Cardiac muscle cell (in vitro differentiated cells and primary cell): ENCODE data around the gene NR3C1. TPM values are rescaled to one million over a fixed set of nuclear protein-coding genes. Genes with fewer than 3 reads are reported as not detected.
A peak's percentile ranks its signal among the peaks of the same experiment; 100 is the strongest.

Experiments used
- DNase-seq, 2 donors: peaks; one replicate each; pipeline versions ENCODE4 v3.0.0 to v3.0.0-alpha.2; 2010 to 2017; ENCODE audit warnings: low read depth in 1 of 2, low spot score in 1 of 2
- H3K27ac ChIP-seq: fragments of 200-600 bp; sonication (generic); 2 replicates; pipeline ENCODE4 v1.5.1; 2016
- H3K27me3 ChIP-seq: fragments of 200-600 bp; sonication (generic); 2 replicates; pipeline ENCODE4 v1.6.0; 2016; ENCODE audit warnings: control low read depth
- H3K36me3 ChIP-seq: fragments of 200-600 bp; sonication (generic); 2 replicates; pipeline ENCODE4 v1.5.1; 2016; ENCODE audit warnings: control low read depth
- H3K4me1 ChIP-seq: fragments of 200-600 bp; sonication (generic); 2 replicates; pipeline ENCODE4 v1.8.1; 2017; ENCODE audit warnings: low read depth, mild to moderate bottlenecking, mixed run types
- H3K4me3 ChIP-seq: fragments of 200-600 bp; sonication (generic); 2 replicates; pipeline ENCODE4 v1.5.1; 2016; ENCODE audit warnings: mild to moderate bottlenecking
- H3K9me3 ChIP-seq: fragments of 200-600 bp; sonication (generic); 2 replicates; pipeline ENCODE4 v1.5.1; 2017; ENCODE audit warnings: low read depth, mild to moderate bottlenecking, control low read depth
- CTCF ChIP-seq: IDR thresholded peaks from 2 replicates; pipeline ENCODE4 v1.5.1; 2012; ENCODE audit warnings: low read depth, mild to moderate bottlenecking, low read length
- polyA plus RNA-seq: library from polyadenylated mRNA; unstranded; fragments of >200 nt; fragmentation: Nextera tagmentation; extraction: Ambion mirVana; gene quantifications from 2 replicates; pipeline ENCODE4 v1.2.1, GENCODE V29; 2016
- total RNA-seq: library from RNA; depleted of rRNA; stranded (reverse); fragments of >200 nt; gene quantifications from 2 replicates; pipeline ENCODE4 v1.2.3, GENCODE V29; 2016

The NR3C1 gene
- total and polyA plus RNA-seq, 2 experiments from 2014 or later = 9.4 to 9.7 TPM

GRCh38 chr5:143318270-143318669 lies 85.2 kb downstream of the NR3C1 start:
- no peak for DNase-seq
- Histone ChIP-seq H3K9me3 (no peaks in the 10 kb centered on the region), H3K27me3 (no peaks in the 10 kb centered on the region), H3K36me3 (no peaks in the 10 kb centered on the region), H3K27ac (no peak overlapping the region), H3K4me1 (no peaks in the 10 kb centered on the region), H3K4me3 (no peak overlapping the region)
- TF ChIP-seq CTCF = no peak

- H3K36me3 ChIP-seq = no peaks in the 10 kb centered on the region
- no peak overlapping the region for H3K27ac ChIP-seq
- H3K4me1 ChIP-seq = no peaks in the 10 kb centered on the region
- DNase-seq = peak in 1 of 2 donors; percentile 50
- no peak for TF ChIP-seq CTCF
- no peak overlapping the region for H3K4me3 ChIP-seq
- no peaks in the 10 kb centered on the region for H3K27me3 ChIP-seq
- H3K9me3 ChIP-seq = no peaks in the 10 kb centered on the region
Observed at GRCh38 chr5:143316844-143317631, 86.4 kb downstream of the NR3C1 start.

GRCh38 chr5:143316337-143316736 lies 87.1 kb downstream of the NR3C1 start:
- H3K27ac ChIP-seq = no peak overlapping the region
- no peaks in the 10 kb centered on the region for H3K9me3 ChIP-seq
- no peak for TF ChIP-seq CTCF
- H3K27me3 ChIP-seq = no peaks in the 10 kb centered on the region
- no peaks in the 10 kb centered on the region for H3K4me1 ChIP-seq
- no peak for DNase-seq
- H3K4me3 ChIP-seq = no peak overlapping the region
- H3K36me3 ChIP-seq = no peaks in the 10 kb centered on the region

GRCh38 chr5:143315929-143316328 lies 87.6 kb downstream of the NR3C1 start:
- no peak for TF ChIP-seq CTCF
- no peaks in the 10 kb centered on the region for H3K4me1 ChIP-seq
- H3K4me3 ChIP-seq = no peak overlapping the region
- H3K9me3 ChIP-seq = no peaks in the 10 kb centered on the region
- H3K36me3 ChIP-seq = no peaks in the 10 kb centered on the region
- no peak for DNase-seq
- no peak overlapping the region for H3K27ac ChIP-seq
- H3K27me3 ChIP-seq = no peaks in the 10 kb centered on the region

GRCh38 chr5:143315214-143315613 lies 88.3 kb downstream of the NR3C1 start:
- Histone ChIP-seq H3K27me3 (no peaks in the 10 kb centered on the region), H3K4me3 (no peak overlapping the region), H3K4me1 (no peaks in the 10 kb centered on the region), H3K9me3 (no peaks in the 10 kb centered on the region), H3K36me3 (no peaks in the 10 kb centered on the region), H3K27ac (no peak overlapping the region)
- no peak for DNase-seq
- no peak for TF ChIP-seq CTCF
